Measurements from ENCODE around the gene CD52.
"Not testable (repeated sequence)": the region's sequence is repeated elsewhere in the genome, so short reads cannot be mapped to it uniquely, and the experiment has no call there.

The CD52 gene

GRCh38 chr1:26328597-26328996 is 10.8 kb downstream of the CD52 start:
- peaks cover 13% of the 10 kb centered on the region for H3K36me3 Mint-ChIP-seq (ENCODE audit: low read depth)
- no peak for DNase-seq
- H3K4me3 Mint-ChIP-seq, result no peak overlapping the region
- H3K4me1 Mint-ChIP-seq (ENCODE audit: low read depth), result peaks cover 4% of the 10 kb centered on the region
- no peaks in the 10 kb centered on the region for H3K9me3 Mint-ChIP-seq
- H3K27ac Mint-ChIP-seq, result no peak overlapping the region
- H3K27me3 Mint-ChIP-seq, result no peaks in the 10 kb centered on the region

- not testable (repeated sequence) for H3K27ac Mint-ChIP-seq; H3K9me3 Mint-ChIP-seq; H3K4me1 Mint-ChIP-seq (ENCODE audit: low read depth); H3K36me3 Mint-ChIP-seq (ENCODE audit: low read depth); H3K4me3 Mint-ChIP-seq; H3K27me3 Mint-ChIP-seq; DNase-seq
These were observed 11.6 kb downstream of the CD52 start for GRCh38 chr1:26329380-26329779.

- Mint-ChIP-seq H3K4me1 (ENCODE audit: low read depth) (peaks cover 1% of the 10 kb centered on the region), H3K27ac (no peak overlapping the region), H3K4me3 (no peak overlapping the region), H3K9me3 (no peaks in the 10 kb centered on the region), H3K36me3 (ENCODE audit: low read depth) (no peaks in the 10 kb centered on the region), H3K27me3 (no peaks in the 10 kb centered on the region)
- DNase-seq, result no peak
These were observed 12.5 kb downstream of the CD52 start for GRCh38 chr1:26330276-26330675.

- H3K27ac Mint-ChIP-seq; H3K36me3 Mint-ChIP-seq (ENCODE audit: low read depth); H3K4me3 Mint-ChIP-seq; H3K27me3 Mint-ChIP-seq; DNase-seq; H3K9me3 Mint-ChIP-seq: not testable (repeated sequence)
- H3K4me1 Mint-ChIP-seq (ENCODE audit: low read depth), result peaks cover 12% of the 10 kb centered on the region
These were observed 15.6 kb downstream of the CD52 start for GRCh38 chr1:26333312-26333711.

GRCh38 chr1:26335774-26336476 is 18.2 kb downstream of the CD52 start:
- H3K27me3 Mint-ChIP-seq, result no peaks in the 10 kb centered on the region
- H3K36me3 Mint-ChIP-seq (ENCODE audit: low read depth), result peaks cover 3% of the 10 kb centered on the region
- H3K27ac Mint-ChIP-seq, result no peak overlapping the region
- H3K4me3 Mint-ChIP-seq, result peak overlapping the region; percentile 83
- DNase-seq, result no peak
- no peaks in the 10 kb centered on the region for H3K9me3 Mint-ChIP-seq
- peaks cover 12% of the 10 kb centered on the region for H3K4me1 Mint-ChIP-seq (ENCODE audit: low read depth)

GRCh38 chr1:26336477-26337205 is 18.9 kb downstream of the CD52 start:
- Mint-ChIP-seq H3K36me3 (ENCODE audit: low read depth) (peaks cover 3% of the 10 kb centered on the region), H3K9me3 (no peaks in the 10 kb centered on the region), H3K4me3 (peak overlapping the region; percentile 83), H3K27ac (no peak overlapping the region), H3K4me1 (ENCODE audit: low read depth) (peaks cover 12% of the 10 kb centered on the region), H3K27me3 (no peaks in the 10 kb centered on the region)
- DNase-seq, result peak; percentile 88

GRCh38 chr1:26337206-26337535 is 19.4 kb downstream of the CD52 start:
- Mint-ChIP-seq H3K27ac (no peak overlapping the region), H3K36me3 (ENCODE audit: low read depth) (peaks cover 3% of the 10 kb centered on the region), H3K4me3 (no peak overlapping the region), H3K27me3 (no peaks in the 10 kb centered on the region), H3K9me3 (no peaks in the 10 kb centered on the region), H3K4me1 (ENCODE audit: low read depth) (peaks cover 12% of the 10 kb centered on the region)
- DNase-seq, result no peak

GRCh38 chr1:26337625-26338024 is 19.9 kb downstream of the CD52 start:
- no peak overlapping the region for H3K27ac Mint-ChIP-seq
- H3K4me3 Mint-ChIP-seq, result no peak overlapping the region
- no peaks in the 10 kb centered on the region for H3K9me3 Mint-ChIP-seq
- H3K36me3 Mint-ChIP-seq (ENCODE audit: low read depth), result peaks cover 3% of the 10 kb centered on the region
- peaks cover 12% of the 10 kb centered on the region for H3K4me1 Mint-ChIP-seq (ENCODE audit: low read depth)
- DNase-seq, result no peak
- no peaks in the 10 kb centered on the region for H3K27me3 Mint-ChIP-seq

- Mint-ChIP-seq H3K4me1 (ENCODE audit: low read depth) (peaks cover 12% of the 10 kb centered on the region), H3K4me3 (no peak overlapping the region), H3K27ac (no peak overlapping the region), H3K27me3 (no peaks in the 10 kb centered on the region), H3K36me3 (ENCODE audit: low read depth) (peaks cover 3% of the 10 kb centered on the region), H3K9me3 (no peaks in the 10 kb centered on the region)
- DNase-seq, result no peak
These were observed 20.9 kb downstream of the CD52 start for GRCh38 chr1:26338670-26339069.

- DNase-seq, result no peak
- Mint-ChIP-seq H3K4me1 (ENCODE audit: low read depth) (peaks cover 12% of the 10 kb centered on the region), H3K27me3 (no peaks in the 10 kb centered on the region), H3K9me3 (no peaks in the 10 kb centered on the region), H3K4me3 (no peak overlapping the region), H3K36me3 (ENCODE audit: low read depth) (peaks cover 3% of the 10 kb centered on the region), H3K27ac (no peak overlapping the region)
These were observed 22.3 kb downstream of the CD52 start for GRCh38 chr1:26340047-26340481.

- Mint-ChIP-seq H3K36me3 (ENCODE audit: low read depth) (no peaks in the 10 kb centered on the region), H3K4me1 (ENCODE audit: low read depth) (no peaks in the 10 kb centered on the region), H3K4me3 (no peak overlapping the region), H3K27ac (no peak overlapping the region), H3K27me3 (no peaks in the 10 kb centered on the region), H3K9me3 (no peaks in the 10 kb centered on the region)
- DNase-seq, result no peak
These were observed 26.6 kb downstream of the CD52 start for GRCh38 chr1:26344147-26344920.

GRCh38 chr1:26345718-26346117 is 28.0 kb downstream of the CD52 start:
- Mint-ChIP-seq H3K36me3 (ENCODE audit: low read depth) (no peaks in the 10 kb centered on the region), H3K9me3 (no peaks in the 10 kb centered on the region), H3K4me3 (no peak overlapping the region), H3K4me1 (ENCODE audit: low read depth) (no peaks in the 10 kb centered on the region), H3K27me3 (no peaks in the 10 kb centered on the region), H3K27ac (no peak overlapping the region)
- DNase-seq, result no peak

GRCh38 chr1:26346274-26347033 is 28.7 kb downstream of the CD52 start:
- Mint-ChIP-seq H3K9me3 (no peaks in the 10 kb centered on the region), H3K36me3 (ENCODE audit: low read depth) (no peaks in the 10 kb centered on the region), H3K4me3 (no peak overlapping the region), H3K4me1 (ENCODE audit: low read depth) (no peaks in the 10 kb centered on the region), H3K27ac (no peak overlapping the region), H3K27me3 (no peaks in the 10 kb centered on the region)
- DNase-seq, result no peak

GRCh38 chr1:26349188-26349876 is 31.6 kb downstream of the CD52 start:
- no peak for DNase-seq
- Mint-ChIP-seq H3K27ac (no peak overlapping the region), H3K4me1 (ENCODE audit: low read depth) (no peaks in the 10 kb centered on the region), H3K36me3 (ENCODE audit: low read depth) (no peaks in the 10 kb centered on the region), H3K4me3 (no peak overlapping the region), H3K27me3 (no peaks in the 10 kb centered on the region), H3K9me3 (no peaks in the 10 kb centered on the region)
